CD8-positive, alpha-beta memory T cell (primary cell): ENCODE measurements around the gene SV2C. TPM values are rescaled to one million over a fixed set of nuclear protein-coding genes. Genes with fewer than 3 reads are reported as not detected.
A peak's percentile ranks its signal among the peaks of the same experiment; 100 is the strongest.
"Not testable (repeated sequence)": the region's sequence is repeated elsewhere in the genome, so short reads cannot be mapped to it uniquely, and the experiment has no call there.

Experiments used
- CTCF ChIA-PET: fragments of 350-600 bp; sonication (Branson Sonifier 250); formaldehyde crosslinking; loops from one replicate; lab custom pipeline; 2021; ENCODE audit warnings: antibody characterized with exemption; lab: Charles Lee
- POLR2A ChIA-PET: fragments of 350-600 bp; sonication (Branson Sonifier 250); formaldehyde crosslinking; loops from one replicate; lab custom pipeline; 2021; ENCODE audit warnings: antibody characterized with exemption; lab: Charles Lee
- DNase-seq, 5 donors: peaks; one replicate each; pipeline versions ENCODE4 v3.0.0 to v3.0.0-alpha.2; 2020 to 2022; ENCODE audit warnings: mixed read lengths in 1 of 5
- H3K27ac ChIP-seq: one replicate; pipeline ENCODE4 v1.7.0; 2013; ENCODE audit warnings: low read depth, mild to moderate bottlenecking, low read length, moderate library complexity
- H3K27me3 ChIP-seq: 2 replicates; pipeline ENCODE4 v1.7.0; 2013; ENCODE audit warnings: low read length, mild to moderate bottlenecking; ENCODE audit not compliant: insufficient read depth, poor library complexity, severe bottlenecking
- H3K36me3 ChIP-seq: 2 replicates; pipeline ENCODE4 v1.7.0; 2013; ENCODE audit warnings: mild to moderate bottlenecking, low read length, moderate library complexity; ENCODE audit not compliant: insufficient read depth
- H3K4me1 ChIP-seq: 2 replicates; pipeline ENCODE4 v1.7.0; 2013; ENCODE audit warnings: mild to moderate bottlenecking, low read length, moderate library complexity; ENCODE audit not compliant: insufficient read depth
- H3K4me3 ChIP-seq: 2 replicates; pipeline ENCODE4 v1.7.0; 2013; ENCODE audit warnings: mild to moderate bottlenecking, low read length
- H3K9me3 ChIP-seq: 2 replicates; pipeline ENCODE4 v1.7.0; 2013; ENCODE audit warnings: mild to moderate bottlenecking, low read length
- H3K27ac Mint-ChIP-seq, 8 donors: one replicate each; pipeline ENCODE4 v1.8.0; 2020 to 2021; ENCODE audit warnings: mixed read lengths in 8 of 8, mild to moderate bottlenecking in 6 of 8, inconsistent platforms in 3 of 8, moderate library complexity in 3 of 8
- H3K27me3 Mint-ChIP-seq, 2 donors: one replicate each; pipeline ENCODE4 v1.8.0; 2020 to 2021; ENCODE audit warnings: mixed read lengths in 2 of 2, mild to moderate bottlenecking in 1 of 2, moderate library complexity in 1 of 2
- H3K36me3 Mint-ChIP-seq, 3 donors: one replicate each; pipeline ENCODE4 v1.8.0; 2020 to 2021; ENCODE audit warnings: mixed read lengths in 3 of 3, inconsistent platforms in 1 of 3, mild to moderate bottlenecking in 1 of 3
- H3K4me1 Mint-ChIP-seq, 3 donors: one replicate each; pipeline ENCODE4 v1.8.0; 2020 to 2021; ENCODE audit warnings: mixed read lengths in 3 of 3, inconsistent platforms in 1 of 3, mild to moderate bottlenecking in 1 of 3
- H3K4me3 Mint-ChIP-seq, 7 donors: one replicate each; pipeline ENCODE4 v1.8.0; 2020 to 2021; ENCODE audit warnings: mixed read lengths in 7 of 7, mild to moderate bottlenecking in 6 of 7, moderate library complexity in 4 of 7, inconsistent platforms in 2 of 7
- H3K9me3 Mint-ChIP-seq, 5 donors: one replicate each; pipeline ENCODE4 v1.8.0; 2020 to 2022; ENCODE audit warnings: mixed read lengths in 5 of 5, mild to moderate bottlenecking in 3 of 5, moderate library complexity in 2 of 5, inconsistent platforms in 1 of 5
- polyA plus RNA-seq: library from polyadenylated mRNA; unstranded; fragments of 300-500 nt; fragmentation: Illumina TruSeq; gene quantifications from one replicate; pipeline ENCODE4 v1.2.3, GENCODE V29; 2021
- total RNA-seq, 2 experiments: library from RNA; stranded (reverse); gene quantifications; one replicate each; pipeline ENCODE4 v1.2.3, GENCODE V29; 2021

The SV2C gene
- total and polyA plus RNA-seq, 3 experiments from 2014 or later: not detected

DNA sequence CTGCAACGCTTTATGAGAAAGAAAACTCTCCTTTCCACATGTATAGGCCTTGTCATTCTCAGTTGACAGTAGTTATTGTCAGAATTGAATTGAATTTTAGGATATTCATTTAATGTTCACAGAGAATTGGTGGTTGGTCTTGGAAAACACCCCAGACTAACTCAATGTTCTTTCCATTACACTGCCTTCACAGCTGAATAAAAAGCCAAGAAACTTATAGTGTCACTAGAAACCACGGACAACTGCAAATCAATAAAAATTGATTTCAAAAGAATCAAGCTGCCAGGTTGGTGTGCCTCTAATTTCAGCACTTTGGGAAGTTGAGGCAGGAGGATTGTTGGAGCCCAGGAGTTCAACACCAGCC lies 281.0 kb downstream of the SV2C start:
- Mint-ChIP-seq H3K36me3 (no peaks in the 10 kb centered on the region), H3K27ac (peak overlapping the region in 1 of 8 donors; percentile 17), H3K4me3 (no peak overlapping the region), H3K4me1 (peaks cover 0 to 10% (median 6%) of the 10 kb centered on the region in 3 donors), H3K9me3 (no peaks in the 10 kb centered on the region), H3K27me3 (peaks cover 0 to 2% of the 10 kb centered on the region in 2 donors)
- no peak for DNase-seq
- no peaks in the 10 kb centered on the region for H3K36me3 ChIP-seq
- peak overlapping the region; percentile 20 for H3K27ac ChIP-seq
- H3K4me3 ChIP-seq: no peak overlapping the region
- CTCF ChIA-PET: interaction anchor here (0.8 kb wide), 1 partner anchor 18 kb away, joined by 3 read pairs; no protein-coding TSS in a partner anchor
- H3K27me3 ChIP-seq: no peaks in the 10 kb centered on the region
- no peaks in the 10 kb centered on the region for H3K4me1 ChIP-seq
- no peaks in the 10 kb centered on the region for H3K9me3 ChIP-seq
- POLR2A ChIA-PET: no interaction called here

DNA sequence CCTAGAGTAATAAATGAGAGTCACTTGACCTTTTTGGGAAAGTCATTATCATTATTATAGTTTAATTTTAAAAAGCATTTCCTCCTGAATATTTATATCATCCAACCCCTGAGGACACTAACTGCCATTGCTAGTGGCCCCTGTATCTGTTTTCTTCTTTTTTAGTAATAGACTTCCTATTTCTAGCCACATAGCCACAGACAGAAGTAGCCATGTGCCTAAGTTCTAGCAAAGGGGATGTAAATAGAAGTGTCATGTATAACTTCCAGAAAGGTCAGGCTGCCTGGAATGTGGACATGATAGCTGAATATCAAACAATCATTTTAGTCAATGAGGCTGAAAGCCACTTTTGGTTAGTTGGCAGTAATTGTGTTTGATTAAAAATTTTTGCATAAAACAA lies 282.4 kb downstream of the SV2C start:
- Mint-ChIP-seq H3K27me3 (peaks cover 0 to 2% of the 10 kb centered on the region in 2 donors), H3K36me3 (no peaks in the 10 kb centered on the region), H3K4me1 (peaks cover 0 to 10% (median 6%) of the 10 kb centered on the region in 3 donors), H3K9me3 (no peaks in the 10 kb centered on the region), H3K4me3 (no peak overlapping the region), H3K27ac (no peak overlapping the region)
- Histone ChIP-seq H3K27me3 (no peaks in the 10 kb centered on the region), H3K36me3 (no peaks in the 10 kb centered on the region), H3K27ac (no peak overlapping the region), H3K9me3 (no peaks in the 10 kb centered on the region), H3K4me3 (no peak overlapping the region), H3K4me1 (no peaks in the 10 kb centered on the region)
- POLR2A ChIA-PET: no interaction called here
- CTCF ChIA-PET: no interaction called here
- no peak for DNase-seq

DNA sequence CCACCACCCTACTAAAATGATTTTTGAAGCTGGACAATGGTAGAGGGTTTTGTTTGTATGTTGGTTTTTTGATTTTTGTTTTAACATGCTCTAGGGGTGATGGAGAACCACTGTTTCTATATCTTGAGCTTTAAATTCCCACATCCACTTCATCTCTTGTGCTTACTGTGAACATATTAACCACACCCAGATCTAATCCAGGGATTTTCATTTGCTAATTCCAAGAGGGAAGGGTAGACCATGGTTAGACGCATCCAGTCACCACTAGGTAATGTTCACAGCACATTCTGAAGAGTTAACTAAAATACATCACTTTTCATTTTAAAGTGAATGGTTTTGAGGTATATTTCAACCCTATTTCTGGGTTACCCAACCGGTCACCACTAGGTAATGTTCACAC lies 283.4 kb downstream of the SV2C start:
- POLR2A ChIA-PET: no interaction called here
- Mint-ChIP-seq H3K27me3 (peaks cover 0 to 3% of the 10 kb centered on the region in 2 donors), H3K9me3 (no peaks in the 10 kb centered on the region), H3K4me3 (no peak overlapping the region), H3K36me3 (no peaks in the 10 kb centered on the region), H3K4me1 (peaks cover 0 to 10% (median 3%) of the 10 kb centered on the region in 3 donors), H3K27ac (peak overlapping the region in 1 of 8 donors; percentile 7)
- Histone ChIP-seq H3K27ac (no peak overlapping the region), H3K4me3 (no peak overlapping the region), H3K36me3 (no peaks in the 10 kb centered on the region), H3K27me3 (no peaks in the 10 kb centered on the region), H3K4me1 (no peaks in the 10 kb centered on the region), H3K9me3 (no peaks in the 10 kb centered on the region)
- DNase-seq: no peak
- CTCF ChIA-PET: no interaction called here

DNA sequence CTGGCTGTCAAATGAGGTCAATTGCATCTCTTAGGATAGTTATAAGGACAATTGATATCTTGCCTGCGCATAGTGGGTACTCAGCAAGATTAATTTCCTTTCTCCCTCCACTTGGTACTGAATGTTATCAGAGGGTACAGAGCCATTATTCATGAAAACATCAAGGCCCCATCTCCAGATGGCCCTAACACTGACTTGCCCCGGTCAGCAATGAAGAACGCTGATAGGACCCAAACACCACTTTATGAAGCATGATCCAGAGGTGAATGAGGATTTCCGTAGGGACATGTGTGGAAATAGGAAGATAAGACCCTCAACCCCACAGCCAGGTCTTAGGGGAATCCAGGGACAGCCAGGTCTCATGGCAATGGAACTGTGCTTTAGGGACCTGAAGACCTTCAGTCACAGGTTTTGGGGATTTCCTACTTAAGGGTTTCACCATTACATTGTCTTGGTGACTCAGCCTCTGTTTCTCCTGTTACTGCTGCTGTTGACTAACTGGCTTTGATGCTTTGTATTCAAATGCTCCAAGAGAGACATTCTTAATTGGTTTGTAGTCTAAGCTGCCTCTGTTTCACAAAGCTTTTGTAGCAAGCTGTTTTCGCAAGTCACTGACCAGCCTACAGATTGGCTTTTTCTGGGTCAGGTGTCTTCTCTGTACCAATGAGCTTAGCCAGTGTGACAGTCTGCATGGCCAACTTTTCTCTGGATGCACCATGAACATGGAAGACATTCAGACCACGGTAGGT lies 284.6 kb downstream of the SV2C start:
- H3K27ac Mint-ChIP-seq: no peak overlapping the region
- no peaks in the 10 kb centered on the region for H3K9me3 ChIP-seq
- POLR2A ChIA-PET: no interaction called here
- no peak overlapping the region for H3K4me3 ChIP-seq
- no peaks in the 10 kb centered on the region for H3K36me3 Mint-ChIP-seq
- no peaks in the 10 kb centered on the region for H3K27me3 ChIP-seq
- H3K4me1 Mint-ChIP-seq: peaks cover 0 to 10% (median 3%) of the 10 kb centered on the region in 3 donors
- DNase-seq: no peak
- no peak overlapping the region for H3K27ac ChIP-seq
- CTCF ChIA-PET: no interaction called here
- H3K4me1 ChIP-seq: no peaks in the 10 kb centered on the region
- H3K9me3 Mint-ChIP-seq: no peaks in the 10 kb centered on the region
- H3K4me3 Mint-ChIP-seq: no peak overlapping the region
- H3K27me3 Mint-ChIP-seq: peaks cover 0 to 3% of the 10 kb centered on the region in 2 donors
- H3K36me3 ChIP-seq: no peaks in the 10 kb centered on the region

DNA sequence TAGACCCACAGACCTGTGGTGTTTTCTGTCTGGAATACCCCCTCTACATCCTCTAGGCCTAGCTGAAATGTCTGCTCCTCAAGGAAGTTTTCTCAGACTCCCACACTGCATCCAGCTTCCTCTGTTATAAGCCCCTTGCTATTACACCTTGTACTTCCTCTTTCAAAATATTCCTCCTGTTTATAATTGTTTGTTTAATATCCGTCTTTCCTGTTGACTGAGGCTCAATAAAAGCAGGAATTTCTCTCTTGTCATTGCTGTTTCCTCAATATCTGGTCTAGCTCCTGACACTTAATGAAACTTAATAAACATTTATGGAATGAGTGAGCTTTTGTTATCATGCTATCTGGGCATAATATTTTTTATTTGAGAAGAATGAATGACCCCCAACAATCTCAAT lies 285.8 kb downstream of the SV2C start:
- H3K27me3 ChIP-seq: no peaks in the 10 kb centered on the region
- Mint-ChIP-seq H3K36me3 (no peaks in the 10 kb centered on the region), H3K27ac (no peak overlapping the region), H3K27me3 (peaks cover 0 to 3% of the 10 kb centered on the region in 2 donors), H3K9me3 (no peaks in the 10 kb centered on the region), H3K4me3 (no peak overlapping the region), H3K4me1 (peaks cover 0 to 7% (median 2%) of the 10 kb centered on the region in 3 donors)
- no peaks in the 10 kb centered on the region for H3K9me3 ChIP-seq
- H3K4me3 ChIP-seq: no peak overlapping the region
- H3K4me1 ChIP-seq: no peaks in the 10 kb centered on the region
- no peak overlapping the region for H3K27ac ChIP-seq
- POLR2A ChIA-PET: no interaction called here
- no peak for DNase-seq
- H3K36me3 ChIP-seq: no peaks in the 10 kb centered on the region
- CTCF ChIA-PET: interaction anchor here (0.8 kb wide), 1 partner anchor 14 kb away, joined by 5 read pairs; no protein-coding TSS in a partner anchor

DNA sequence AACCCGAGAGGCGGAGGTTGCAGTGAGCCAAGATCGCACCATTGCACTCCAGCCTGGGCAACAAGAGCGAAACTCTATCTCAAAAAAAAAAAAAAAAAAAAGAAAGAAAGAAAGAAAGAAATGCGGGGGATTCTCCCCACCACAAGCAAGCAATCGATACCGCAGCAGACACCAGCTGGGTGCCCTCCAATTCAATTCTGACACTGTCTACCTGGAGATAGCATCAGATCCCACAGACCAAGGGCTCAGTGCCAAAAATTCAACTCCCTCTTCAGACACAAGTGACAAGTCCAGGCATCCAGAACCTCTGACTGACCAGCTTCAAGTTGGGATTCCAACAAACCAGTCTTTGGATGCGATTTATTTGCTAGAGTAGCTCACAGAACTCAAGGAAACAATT lies 286.5 kb downstream of the SV2C start:
- H3K27me3 Mint-ChIP-seq, H3K9me3 Mint-ChIP-seq, H3K4me1 Mint-ChIP-seq, H3K4me3 Mint-ChIP-seq, H3K36me3 ChIP-seq, DNase-seq, H3K27me3 ChIP-seq, H3K4me1 ChIP-seq, H3K36me3 Mint-ChIP-seq, H3K4me3 ChIP-seq, H3K9me3 ChIP-seq, H3K27ac ChIP-seq: not testable (repeated sequence)
- ChIA-PET POLR2A (interaction anchor here (0.7 kb wide), 1 partner anchor 18 kb away, joined by 4 read pairs; no protein-coding TSS in a partner anchor), CTCF (interaction anchor here (0.5 to 0.8 kb wide), 2 partner anchors 13 to 121 kb away, joined by 4 to 5 read pairs; no protein-coding TSS in a partner anchor)
- H3K27ac Mint-ChIP-seq: peak overlapping the region in 1 of 8 donors; percentile 60

DNA sequence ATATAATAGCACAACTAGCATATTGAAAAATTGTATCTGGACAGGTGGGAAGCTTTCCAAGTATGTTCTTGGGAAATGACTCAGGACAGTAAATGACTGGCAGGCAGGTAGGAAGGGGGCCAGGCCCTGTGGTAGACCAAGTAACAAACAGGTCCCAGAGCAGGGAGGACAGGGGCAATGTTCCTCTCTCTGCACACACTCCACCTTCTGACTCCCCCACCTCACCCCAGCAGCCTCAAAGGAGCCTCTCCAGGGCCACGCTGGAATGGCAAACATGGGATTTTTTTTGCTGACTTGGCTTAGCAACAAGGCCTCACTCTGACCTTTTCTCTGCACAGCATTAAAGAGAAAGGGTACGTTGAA lies 288.8 kb downstream of the SV2C start:
- Histone ChIP-seq H3K4me1 (no peaks in the 10 kb centered on the region), H3K9me3 (no peaks in the 10 kb centered on the region), H3K27me3 (no peaks in the 10 kb centered on the region), H3K4me3 (no peak overlapping the region), H3K36me3 (no peaks in the 10 kb centered on the region), H3K27ac (no peak overlapping the region)
- POLR2A ChIA-PET: no interaction called here
- Mint-ChIP-seq H3K4me1 (peaks cover 0 to 9% (median 3%) of the 10 kb centered on the region in 3 donors), H3K27ac (no peak overlapping the region), H3K4me3 (no peak overlapping the region), H3K36me3 (no peaks in the 10 kb centered on the region), H3K9me3 (no peaks in the 10 kb centered on the region), H3K27me3 (peaks cover 0 to 1% of the 10 kb centered on the region in 2 donors)
- no peak for DNase-seq
- CTCF ChIA-PET: no interaction called here

DNA sequence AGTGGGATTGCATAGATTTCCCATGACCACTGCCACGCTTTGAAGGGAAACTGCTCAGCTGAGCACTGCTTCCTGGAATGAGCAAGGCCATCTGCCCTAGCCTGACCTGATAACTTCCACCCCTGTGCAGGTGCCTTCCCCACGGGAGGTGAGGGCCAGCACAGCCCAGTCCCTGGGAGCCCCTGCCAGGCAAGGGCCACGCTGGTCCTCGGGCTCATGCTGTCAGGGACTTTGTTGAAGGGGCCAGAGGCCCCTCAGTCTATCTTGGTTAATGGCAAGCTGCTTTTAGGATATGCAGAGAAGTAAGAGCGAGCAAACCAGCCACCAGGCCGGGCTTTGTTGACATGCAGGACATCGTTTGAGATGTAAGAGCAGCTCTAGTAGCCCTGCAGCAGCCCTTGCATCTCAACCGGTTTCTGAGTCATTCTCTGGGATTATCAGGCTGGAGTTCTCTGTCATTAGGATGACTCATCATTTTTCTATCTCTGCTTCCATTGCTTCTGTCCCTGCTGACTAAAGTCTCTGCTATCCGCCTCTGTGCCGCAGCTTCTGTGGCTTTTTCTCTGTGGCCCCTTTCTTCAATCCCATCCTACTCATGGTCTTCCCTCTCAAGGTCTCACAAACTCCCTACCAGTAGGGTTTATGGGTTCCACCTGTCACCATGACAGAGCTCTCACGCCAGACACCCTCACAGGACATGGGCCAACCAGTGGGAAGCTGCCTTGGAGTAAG lies 289.3 kb downstream of the SV2C start:
- H3K27me3 ChIP-seq: no peaks in the 10 kb centered on the region
- DNase-seq: no peak
- H3K27ac Mint-ChIP-seq: peak overlapping the region in 1 of 8 donors; percentile 32
- H3K36me3 Mint-ChIP-seq: no peaks in the 10 kb centered on the region
- H3K4me3 Mint-ChIP-seq: no peak overlapping the region
- H3K4me1 Mint-ChIP-seq: peaks cover 0 to 9% (median 3%) of the 10 kb centered on the region in 3 donors
- H3K9me3 ChIP-seq: no peaks in the 10 kb centered on the region
- no peaks in the 10 kb centered on the region for H3K36me3 ChIP-seq
- H3K27me3 Mint-ChIP-seq: peaks cover 0 to 1% of the 10 kb centered on the region in 2 donors
- ChIA-PET CTCF (no interaction called here), POLR2A (no interaction called here)
- H3K4me1 ChIP-seq: no peaks in the 10 kb centered on the region
- peak overlapping the region; percentile 22 for H3K27ac ChIP-seq
- no peak overlapping the region for H3K4me3 ChIP-seq
- no peaks in the 10 kb centered on the region for H3K9me3 Mint-ChIP-seq
